Parathyroid adenoma (tissue), 2 donors: ENCODE results near the gene SERPINE1.

ENCODE experiments used
- H2AFZ ChIP-seq: fragments of 300-600 bp; sonication (generic); one replicate; pipeline ENCODE4 v1.7.0; 2017; ENCODE audit warnings: antibody characterized with exemption, mild to moderate bottlenecking
- H3K27ac ChIP-seq: fragments of 300-600 bp; sonication (generic); one replicate; pipeline ENCODE4 v1.7.0; 2017
- H3K27me3 ChIP-seq: fragments of 300-600 bp; sonication (generic); one replicate; pipeline ENCODE4 v1.7.0; 2017; ENCODE audit warnings: low read length; ENCODE audit not compliant: control insufficient read depth, insufficient read depth
- H3K36me3 ChIP-seq: fragments of 300-600 bp; sonication (generic); one replicate; pipeline ENCODE4 v1.7.0; 2017; ENCODE audit warnings: low read length; ENCODE audit not compliant: control insufficient read depth, insufficient read depth
- H3K4me1 ChIP-seq: fragments of 300-600 bp; sonication (generic); one replicate; pipeline ENCODE4 v1.7.0; 2017; ENCODE audit warnings: control low read depth
- H3K4me2 ChIP-seq: fragments of 300-600 bp; sonication (generic); one replicate; pipeline ENCODE4 v1.7.0; 2017; ENCODE audit warnings: low read length
- H3K4me3 ChIP-seq: fragments of 300-600 bp; sonication (generic); one replicate; pipeline ENCODE4 v1.7.0; 2017; ENCODE audit warnings: low read depth, low read length
- H3K79me2 ChIP-seq: fragments of 300-600 bp; sonication (generic); one replicate; pipeline ENCODE4 v1.7.0; 2017; ENCODE audit warnings: control low read depth
- H3K9ac ChIP-seq: fragments of 300-600 bp; sonication (generic); one replicate; pipeline ENCODE4 v1.7.0; 2017; ENCODE audit warnings: mild to moderate bottlenecking
- H3K9me3 ChIP-seq: fragments of 300-600 bp; sonication (generic); one replicate; pipeline ENCODE4 v1.7.0; 2017; ENCODE audit warnings: low read length; ENCODE audit not compliant: control insufficient read depth
- CTCF ChIP-seq: fragments of 300-600 bp; sonication (generic); IDR thresholded peaks from one replicate; pipeline ENCODE4 v1.7.0; 2017; ENCODE audit warnings: antibody characterized with exemption, mild to moderate bottlenecking
- donor health status: primary hyperparathyroidism.

The SERPINE1 gene

GRCh38 chr7:101172005-101172853 is 45.3 kb downstream of the SERPINE1 start:
- no peak overlapping the region for H3K27ac ChIP-seq
- H3K4me1 ChIP-seq, result peaks cover 12% of the 10 kb centered on the region
- H3K79me2 ChIP-seq, result no peaks in the 10 kb centered on the region
- peaks cover 34% of the 10 kb centered on the region for H3K27me3 ChIP-seq
- no peaks in the 10 kb centered on the region for H3K36me3 ChIP-seq
- H3K4me3 ChIP-seq, result no peak overlapping the region
- no peak for TF ChIP-seq CTCF
- H3K4me2 ChIP-seq, result peak overlapping the region; percentile 33
- no peak overlapping the region for H3K9ac ChIP-seq
- no peaks in the 10 kb centered on the region for H3K9me3 ChIP-seq
- H2AFZ ChIP-seq, result peak overlapping the region; percentile 13

GRCh38 chr7:101172854-101173751 is 46.2 kb downstream of the SERPINE1 start:
- H3K36me3 ChIP-seq, result no peaks in the 10 kb centered on the region
- no peak overlapping the region for H3K4me3 ChIP-seq
- no peaks in the 10 kb centered on the region for H3K9me3 ChIP-seq
- peaks cover 34% of the 10 kb centered on the region for H3K27me3 ChIP-seq
- H3K27ac ChIP-seq, result no peak overlapping the region
- H3K79me2 ChIP-seq, result no peaks in the 10 kb centered on the region
- no peak for TF ChIP-seq CTCF
- peaks cover 12% of the 10 kb centered on the region for H3K4me1 ChIP-seq
- no peak overlapping the region for H3K9ac ChIP-seq
- H3K4me2 ChIP-seq, result peak overlapping the region; percentile 18
- peak overlapping the region; percentile 36 for H2AFZ ChIP-seq

GRCh38 chr7:101173752-101174244 is 46.9 kb downstream of the SERPINE1 start:
- H3K4me2 ChIP-seq, result no peak overlapping the region
- no peaks in the 10 kb centered on the region for H3K9me3 ChIP-seq
- no peak overlapping the region for H3K27ac ChIP-seq
- H3K9ac ChIP-seq, result no peak overlapping the region
- no peak overlapping the region for H3K4me3 ChIP-seq
- H3K4me1 ChIP-seq, result peaks cover 12% of the 10 kb centered on the region
- no peaks in the 10 kb centered on the region for H3K36me3 ChIP-seq
- no peak for TF ChIP-seq CTCF
- H3K27me3 ChIP-seq, result peaks cover 34% of the 10 kb centered on the region
- H2AFZ ChIP-seq, result peak overlapping the region; percentile 36
- H3K79me2 ChIP-seq, result no peaks in the 10 kb centered on the region

- Histone ChIP-seq H3K79me2 (no peaks in the 10 kb centered on the region), H3K9ac (no peak overlapping the region), H3K27ac (no peak overlapping the region), H3K9me3 (no peaks in the 10 kb centered on the region), H3K4me2 (no peak overlapping the region), H3K27me3 (peaks cover 34% of the 10 kb centered on the region), H3K4me1 (peaks cover 12% of the 10 kb centered on the region), H3K4me3 (no peak overlapping the region), H3K36me3 (no peaks in the 10 kb centered on the region), H2AFZ (no peak overlapping the region)
- TF ChIP-seq CTCF, result no peak
Measured at GRCh38 chr7:101174322-101174854, 47.5 kb downstream of the SERPINE1 start.
